HUDEP-2 (cell line): ENCODE measurements around the gene EVI2B.
"Not testable (repeated sequence)": the region's sequence is repeated elsewhere in the genome, so short reads cannot be mapped to it uniquely, and the experiment has no call there.

Source experiments
- DNase-seq, 76 experiments: peaks; one replicate each; lab custom pipeline; 2025; ENCODE audit not compliant: unreplicated experiment in 76 of 76; lab: John Stamatoyannopoulos, UW

The EVI2B gene

DNA sequence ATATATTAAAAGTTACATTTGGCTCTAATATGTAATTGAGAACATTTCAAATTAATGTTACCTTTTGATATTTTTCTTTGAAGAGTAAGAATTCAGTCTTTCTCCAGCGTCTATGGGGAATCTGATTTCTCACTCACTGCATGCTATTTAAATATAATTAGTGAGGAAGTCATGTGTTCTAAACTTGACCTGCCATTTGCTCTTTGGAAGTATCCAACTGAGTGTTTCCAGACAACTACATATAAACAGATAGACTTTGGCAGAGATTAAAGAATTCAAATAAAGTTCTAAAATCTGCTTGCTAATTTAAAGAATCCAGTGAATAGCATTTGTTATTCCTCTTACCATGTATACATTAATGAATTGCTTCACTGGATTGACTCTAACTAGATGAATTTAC, 40.3 kb downstream of the EVI2B start:
- DNase-seq: no peak

DNA sequence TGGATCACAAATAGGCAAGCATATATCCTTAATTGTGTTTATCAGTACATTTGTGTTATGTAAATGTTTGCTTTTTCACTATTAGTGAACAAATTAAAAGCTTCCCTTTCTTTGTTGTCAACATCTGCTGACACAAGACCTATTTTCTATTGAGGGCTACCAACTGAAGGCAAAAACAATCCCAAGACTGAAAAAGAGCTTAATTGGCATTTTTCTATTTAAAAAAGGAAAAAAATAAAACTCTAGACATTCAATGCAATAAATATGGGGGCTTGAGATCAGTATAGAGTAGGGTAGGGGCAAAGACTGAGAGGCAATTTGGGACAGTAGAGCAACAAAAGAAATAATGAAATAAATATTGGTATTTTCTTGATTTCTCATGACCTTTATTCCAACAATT, 41.1 kb downstream of the EVI2B start:
- no peak for DNase-seq

DNA sequence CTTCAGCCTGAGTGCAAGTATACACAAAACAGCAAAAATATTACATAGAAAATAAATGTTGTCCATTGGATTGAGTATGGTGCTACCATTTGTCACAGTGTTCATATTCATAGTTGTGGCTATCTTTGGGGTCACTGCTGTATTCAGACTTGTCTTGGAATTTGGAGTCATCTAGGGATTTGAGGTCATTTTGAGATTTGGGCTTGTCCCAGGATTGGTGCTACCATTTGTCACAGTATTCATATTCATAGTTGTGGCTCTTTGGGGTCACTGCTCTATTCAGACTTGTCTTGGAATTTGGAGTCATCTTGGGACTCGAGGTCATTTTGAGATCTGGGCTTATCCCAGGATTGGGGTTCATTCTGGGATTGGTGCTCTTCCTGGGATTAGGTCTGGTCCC, 41.6 kb downstream of the EVI2B start:
- no peak for DNase-seq

DNA sequence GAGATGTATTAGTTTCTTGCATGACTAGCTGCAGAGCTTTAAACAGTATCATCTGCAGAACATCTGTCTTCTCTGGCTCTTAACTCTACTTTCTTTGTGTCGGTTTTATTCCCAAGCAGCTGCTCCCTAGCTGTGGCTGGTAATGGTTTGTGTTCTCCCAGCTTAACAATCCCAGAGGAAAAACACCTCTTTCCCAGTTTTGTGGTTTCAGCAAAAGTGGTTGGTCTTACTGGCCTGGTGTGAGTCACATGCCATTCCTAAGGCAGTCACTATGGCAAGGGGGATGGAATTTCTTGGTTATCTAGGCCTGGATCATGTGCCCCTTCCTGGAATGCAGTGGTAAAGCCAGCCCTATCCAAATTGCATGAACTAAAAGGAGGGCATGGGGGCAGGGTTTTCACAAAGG, 44.3 kb downstream of the EVI2B start:
- no peak for DNase-seq

DNA sequence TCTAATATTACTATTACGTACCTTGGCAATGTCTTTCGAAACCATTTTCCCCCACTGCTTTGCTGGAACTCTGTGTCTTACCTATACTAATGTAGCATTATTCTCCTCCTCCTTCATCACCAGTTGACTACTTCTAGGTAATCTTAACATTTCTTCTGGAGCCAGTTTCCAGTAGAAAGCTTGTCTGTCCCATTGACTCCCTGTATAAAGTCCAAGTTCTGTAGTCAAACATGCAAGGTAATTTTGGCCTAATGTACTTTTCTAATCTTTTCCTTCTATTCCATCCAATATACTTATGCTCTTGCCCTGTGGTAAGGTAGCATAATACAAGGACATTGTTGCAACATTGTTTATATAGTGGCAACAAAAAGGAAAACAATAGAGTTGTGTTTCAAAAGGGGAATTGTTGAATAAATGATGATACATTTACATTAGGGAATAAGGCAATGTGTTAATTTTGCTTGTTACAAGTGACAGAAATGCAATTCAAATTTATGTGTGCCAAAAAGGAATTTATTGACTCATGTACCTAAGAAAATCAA, 44.7 kb downstream of the EVI2B start:
- DNase-seq: no peak

DNA sequence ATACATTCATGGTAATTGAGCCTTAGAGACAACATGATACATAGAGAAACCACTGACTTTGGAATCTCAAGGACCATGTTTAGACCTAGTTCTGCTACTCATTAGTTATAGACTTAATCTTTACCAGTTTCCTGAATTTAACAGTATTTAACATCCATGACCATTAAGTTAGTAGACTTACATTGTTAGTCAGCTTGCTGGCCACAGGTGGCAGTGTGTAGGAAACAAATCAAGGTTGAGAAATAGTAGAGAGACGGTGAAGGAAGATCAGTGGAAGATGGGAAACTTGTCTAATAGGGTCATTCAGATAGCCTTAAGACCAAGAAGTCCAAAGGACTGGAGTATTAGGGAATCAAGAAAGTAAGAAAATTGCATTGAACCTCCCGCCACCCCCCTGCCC, 47.8 kb downstream of the EVI2B start:
- no peak for DNase-seq

DNA sequence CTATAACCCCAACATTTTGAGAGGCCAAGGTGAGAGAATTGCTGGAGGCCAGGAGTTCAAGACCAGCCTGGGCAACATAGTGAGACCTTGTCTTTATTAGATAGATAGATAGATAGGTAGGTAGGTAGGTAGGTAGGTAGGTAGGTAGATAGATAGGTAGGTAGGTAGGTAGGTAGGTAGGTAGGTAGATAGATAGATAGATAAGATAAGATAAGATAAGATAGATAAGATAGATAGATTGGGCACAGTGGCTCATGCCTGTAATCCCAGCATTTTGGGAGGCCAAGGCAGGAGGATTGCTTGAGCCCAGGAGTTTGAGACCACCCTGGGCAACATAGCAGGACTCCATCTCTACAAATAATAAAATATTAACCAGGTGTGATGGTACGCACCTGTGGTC, 50.9 kb downstream of the EVI2B start:
- DNase-seq: not testable (repeated sequence)

DNA sequence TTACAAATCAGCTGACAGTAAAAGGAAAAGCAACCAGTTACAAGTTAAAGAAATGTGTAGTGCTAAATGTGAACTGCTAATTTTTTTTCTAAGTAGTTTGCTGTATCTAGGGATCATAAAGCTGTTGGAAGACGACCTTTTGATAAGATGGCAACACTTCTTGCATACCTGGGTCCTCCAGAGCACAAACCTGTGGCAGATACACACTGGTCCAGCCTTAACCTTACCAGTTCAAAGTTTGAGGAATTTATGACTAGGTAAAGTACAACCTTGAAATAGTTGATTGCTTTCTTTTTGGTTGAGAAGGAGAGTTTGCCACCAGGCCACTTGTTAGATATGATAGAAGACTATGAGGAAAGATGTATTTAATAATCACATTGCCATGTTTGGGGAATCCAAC, 52.3 kb downstream of the EVI2B start:
- DNase-seq: no peak

DNA sequence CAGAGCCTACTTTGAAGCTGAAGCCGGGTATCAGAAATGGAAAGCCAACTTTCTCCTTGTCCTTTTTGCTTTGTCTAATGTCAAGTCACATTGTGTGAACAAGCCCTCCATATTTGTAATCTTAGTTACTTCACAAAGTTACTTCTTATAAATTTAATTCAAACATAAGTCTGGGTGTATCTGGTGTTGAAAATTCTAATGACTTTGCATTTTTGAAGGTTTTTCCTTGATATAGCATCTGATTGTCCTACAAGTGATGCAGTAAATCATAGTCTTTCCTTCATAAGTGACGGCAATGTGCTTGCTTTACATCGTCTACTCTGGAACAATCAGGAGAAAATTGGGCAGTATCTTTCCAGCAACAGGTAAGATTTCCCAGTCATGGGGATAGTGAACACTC, 53.7 kb downstream of the EVI2B start:
- no peak for DNase-seq

DNA sequence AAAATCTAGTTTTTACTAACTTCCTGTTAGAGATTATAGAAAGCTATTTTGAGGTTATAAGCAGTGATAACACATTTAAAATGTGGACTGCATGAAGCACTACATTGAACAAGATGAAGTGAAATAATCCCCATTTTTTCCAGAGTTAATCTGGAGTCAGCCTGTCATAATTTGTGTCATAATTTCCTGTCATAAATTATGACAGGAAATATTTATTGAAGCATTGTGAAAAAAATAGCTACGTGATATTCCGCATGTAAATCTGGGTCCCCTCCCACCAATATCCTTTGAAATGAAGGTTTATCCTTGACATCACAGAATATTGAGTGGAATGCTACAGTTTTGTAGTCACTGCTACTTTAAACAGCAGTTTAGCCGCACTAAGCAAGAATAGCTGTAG, 56.9 kb downstream of the EVI2B start:
- DNase-seq: no peak

DNA sequence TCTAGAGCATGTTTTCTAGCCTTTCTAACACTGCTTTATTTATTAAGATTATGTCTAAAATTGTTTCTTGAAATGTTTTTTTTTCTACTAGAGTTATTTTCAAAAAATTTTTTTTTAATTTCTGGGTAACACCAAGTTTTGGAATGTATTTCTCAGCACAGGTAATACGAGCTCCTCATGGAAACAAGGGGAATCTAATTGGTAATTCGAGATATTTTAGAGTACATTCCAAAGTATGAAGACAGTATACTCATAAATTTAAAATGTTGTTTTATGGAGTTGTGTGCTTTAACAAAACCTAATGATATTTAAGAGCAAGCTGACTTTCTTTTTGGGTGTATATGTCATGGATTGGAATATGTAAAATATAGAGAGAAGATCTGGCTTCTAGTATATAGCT, 59.2 kb downstream of the EVI2B start:
- DNase-seq: no peak
